Neural crest cell (in vitro differentiated cells): ENCODE measurements around the gene KRTAP3-1. TPM values are rescaled to one million over a fixed set of nuclear protein-coding genes. Genes with fewer than 3 reads are reported as not detected.

Experiments
- DNase-seq: peaks from one replicate; pipeline ENCODE4 v3.0.0; 2021; ENCODE audit warnings: low read depth, mixed read lengths, low spot score
- H3K27ac Mint-ChIP-seq: one replicate; pipeline ENCODE4 v1.8.0; 2021; ENCODE audit warnings: mild to moderate bottlenecking, mixed read lengths; ENCODE audit not compliant: unreplicated experiment
- H3K27me3 Mint-ChIP-seq: 2 replicates; pipeline ENCODE4 v1.8.0; 2021; ENCODE audit warnings: low read depth, mild to moderate bottlenecking, mixed read lengths
- H3K36me3 Mint-ChIP-seq: 2 replicates; pipeline ENCODE4 v1.8.0; 2021; ENCODE audit warnings: low read depth, mild to moderate bottlenecking, mixed read lengths
- H3K4me1 Mint-ChIP-seq: 2 replicates; pipeline ENCODE4 v1.8.0; 2021; ENCODE audit warnings: mixed read lengths
- H3K4me3 Mint-ChIP-seq: one replicate; pipeline ENCODE4 v1.8.0; 2021; ENCODE audit warnings: mild to moderate bottlenecking, mixed read lengths
- H3K9me3 Mint-ChIP-seq: 2 replicates; pipeline ENCODE4 v1.8.0; 2021; ENCODE audit warnings: mixed read lengths
- CTCF ChIP-seq: fragments of 200-600 bp; sonication (generic); conservative IDR thresholded peaks from 2 replicates; pipeline ENCODE4 v1.5.0; 2021; ENCODE audit warnings: antibody characterized with exemption, mild to moderate bottlenecking
- total RNA-seq: library from RNA; stranded (reverse); gene quantifications from 2 replicates; pipeline ENCODE4 v1.2.1, GENCODE V29; 2021

Gene KRTAP3-1
- total RNA-seq, 1 donor from 2014 or later = not detected

- no peak for TF ChIP-seq CTCF
- no peaks in the 10 kb centered on the region for H3K36me3 Mint-ChIP-seq
- no peaks in the 10 kb centered on the region for H3K27me3 Mint-ChIP-seq
- H3K9me3 Mint-ChIP-seq = no peaks in the 10 kb centered on the region
- H3K27ac Mint-ChIP-seq = no peak overlapping the region
- peaks cover 5% of the 10 kb centered on the region for H3K4me1 Mint-ChIP-seq
- no peak overlapping the region for H3K4me3 Mint-ChIP-seq
- no peak for DNase-seq
Measured at GRCh38 chr17:41012326-41013120, 3.6 kb upstream of the KRTAP3-1 start.

- Mint-ChIP-seq H3K4me3 (no peak overlapping the region), H3K9me3 (no peaks in the 10 kb centered on the region), H3K4me1 (no peaks in the 10 kb centered on the region), H3K27ac (no peak overlapping the region), H3K36me3 (no peaks in the 10 kb centered on the region), H3K27me3 (no peaks in the 10 kb centered on the region)
- TF ChIP-seq CTCF = no peak
- DNase-seq = no peak
Measured at GRCh38 chr17:41010441-41010840, 1.5 kb upstream of the KRTAP3-1 start.

GRCh38 chr17:41009936-41010335, 1.0 kb upstream of the KRTAP3-1 start:
- H3K9me3 Mint-ChIP-seq = no peaks in the 10 kb centered on the region

GRCh38 chr17:41009301-41009760, 403 bp upstream of the KRTAP3-1 start:
- Mint-ChIP-seq H3K9me3 (no peaks in the 10 kb centered on the region), H3K27me3 (peaks cover 2% of the 10 kb centered on the region), H3K36me3 (no peaks in the 10 kb centered on the region), H3K27ac (no peak overlapping the region), H3K4me1 (no peaks in the 10 kb centered on the region), H3K4me3 (no peak overlapping the region)
- DNase-seq = no peak
- TF ChIP-seq CTCF = no peak

More at GRCh38 chr17:41009936-41010335, 1.0 kb upstream of the KRTAP3-1 start:
- Mint-ChIP-seq H3K36me3 (no peaks in the 10 kb centered on the region), H3K4me3 (no peak overlapping the region), H3K4me1 (no peaks in the 10 kb centered on the region), H3K27ac (no peak overlapping the region), H3K27me3 (no peaks in the 10 kb centered on the region)
- DNase-seq = no peak
- TF ChIP-seq CTCF = no peak

- no peaks in the 10 kb centered on the region for H3K4me1 Mint-ChIP-seq
- H3K27ac Mint-ChIP-seq = no peak overlapping the region
- no peak overlapping the region for H3K4me3 Mint-ChIP-seq
- no peaks in the 10 kb centered on the region for H3K9me3 Mint-ChIP-seq
- no peaks in the 10 kb centered on the region for H3K36me3 Mint-ChIP-seq
- no peak for DNase-seq
- no peak for TF ChIP-seq CTCF
- peaks cover 5% of the 10 kb centered on the region for H3K27me3 Mint-ChIP-seq
Measured at GRCh38 chr17:41004397-41004796, 4.5 kb downstream of the KRTAP3-1 start.
